Activated T-cell treated with anti-CD3 and anti-CD28 coated beads, Interleukin-2, amount 50 U/mL, for 24 hours (primary cell): ENCODE results near the gene CDKN2AIPNL.

Experiments used
- DNase-seq: peaks from one replicate; pipeline ENCODE4 v3.0.0-alpha.2; 2020
- H3K27ac Mint-ChIP-seq: 2 replicates; pipeline ENCODE4 v1.8.0; 2020; ENCODE audit warnings: mild to moderate bottlenecking, mixed read lengths
- H3K27me3 Mint-ChIP-seq: 2 replicates; pipeline ENCODE4 v1.8.0; 2020; ENCODE audit warnings: mixed read lengths
- H3K36me3 Mint-ChIP-seq: 2 replicates; pipeline ENCODE4 v1.8.0; 2020; ENCODE audit warnings: low read depth, mixed read lengths
- H3K4me1 Mint-ChIP-seq: 2 replicates; pipeline ENCODE4 v1.8.0; 2020; ENCODE audit warnings: low read depth, mixed read lengths
- H3K4me3 Mint-ChIP-seq: 2 replicates; pipeline ENCODE4 v1.8.0; 2020; ENCODE audit warnings: mild to moderate bottlenecking, moderate library complexity, mixed read lengths
- H3K9me3 Mint-ChIP-seq: 2 replicates; pipeline ENCODE4 v1.8.0; 2020; ENCODE audit warnings: mixed read lengths

The CDKN2AIPNL gene

DNA sequence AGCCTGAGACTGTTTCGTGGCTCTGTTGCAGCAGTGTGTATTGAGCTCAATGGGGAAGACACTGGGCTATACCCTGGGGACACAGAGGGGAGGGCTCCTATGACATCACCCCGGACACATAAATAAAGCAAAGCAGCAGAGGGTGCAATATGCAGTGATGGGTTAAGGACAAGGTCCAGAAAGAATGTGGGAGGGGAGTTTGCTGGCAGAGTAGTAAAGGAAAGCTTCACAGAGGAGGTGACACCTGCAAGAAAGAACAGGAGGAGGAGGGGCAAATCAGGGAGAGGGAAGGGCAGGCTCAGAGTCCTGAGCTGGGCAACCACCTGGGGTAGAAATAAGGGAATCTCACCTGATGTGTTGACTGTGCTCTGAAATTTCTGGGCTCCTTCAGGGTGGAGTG is 35.3 kb upstream of the CDKN2AIPNL start:
- no peaks in the 10 kb centered on the region for H3K36me3 Mint-ChIP-seq
- no peaks in the 10 kb centered on the region for H3K27me3 Mint-ChIP-seq
- peaks cover 4% of the 10 kb centered on the region for H3K4me1 Mint-ChIP-seq
- H3K27ac Mint-ChIP-seq = no peak overlapping the region
- no peaks in the 10 kb centered on the region for H3K9me3 Mint-ChIP-seq
- DNase-seq = no peak
- no peak overlapping the region for H3K4me3 Mint-ChIP-seq

DNA sequence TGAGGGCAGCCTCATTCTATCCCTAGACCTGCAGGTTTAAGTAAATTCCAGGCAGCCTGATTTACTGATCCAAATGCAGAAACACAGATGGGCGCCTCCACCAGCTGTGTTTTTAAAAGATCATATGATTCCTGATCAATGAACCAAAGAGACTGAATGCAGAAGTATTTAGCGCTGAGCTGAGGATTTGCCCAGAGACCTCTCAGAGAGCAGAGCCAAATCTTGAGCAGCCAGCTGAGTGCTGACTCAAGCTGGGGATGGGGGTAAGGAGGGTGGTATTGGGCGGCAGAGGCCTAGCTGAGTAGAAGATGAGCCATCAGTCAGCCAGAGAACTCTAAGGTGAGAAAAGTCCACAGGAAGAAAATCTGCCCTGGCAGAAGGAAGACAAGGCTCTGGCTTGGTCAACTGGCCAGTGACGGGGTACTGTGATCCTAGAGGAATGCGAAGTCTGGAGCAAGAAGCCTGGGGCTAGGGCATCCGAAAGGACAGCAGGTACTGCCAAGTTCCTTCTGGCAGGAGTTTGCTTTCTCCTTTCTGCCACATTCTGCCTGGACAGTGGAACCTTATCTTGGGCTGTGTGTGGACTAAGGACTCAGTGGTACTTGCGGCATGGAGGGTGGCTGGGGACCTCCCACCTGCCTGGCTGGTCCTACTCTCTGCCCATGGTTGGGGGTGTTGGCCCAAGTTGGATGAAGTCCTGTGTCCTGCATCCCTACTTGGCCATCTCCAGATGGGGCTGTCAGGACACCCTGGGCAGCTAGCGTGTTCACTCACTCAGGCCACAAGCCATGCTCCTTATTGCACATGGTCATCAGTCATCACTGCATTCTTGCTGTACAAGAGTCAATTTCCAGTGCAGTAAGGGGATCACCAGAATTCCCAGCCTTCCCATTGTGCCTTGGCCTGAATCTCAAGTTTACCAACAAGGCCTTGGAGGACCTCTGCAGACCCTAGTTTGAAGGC is 34.5 kb upstream of the CDKN2AIPNL start:
- Mint-ChIP-seq H3K9me3 (no peaks in the 10 kb centered on the region), H3K27ac (no peak overlapping the region), H3K4me1 (peaks cover 4% of the 10 kb centered on the region), H3K4me3 (no peak overlapping the region), H3K36me3 (no peaks in the 10 kb centered on the region), H3K27me3 (no peaks in the 10 kb centered on the region)
- DNase-seq = no peak

DNA sequence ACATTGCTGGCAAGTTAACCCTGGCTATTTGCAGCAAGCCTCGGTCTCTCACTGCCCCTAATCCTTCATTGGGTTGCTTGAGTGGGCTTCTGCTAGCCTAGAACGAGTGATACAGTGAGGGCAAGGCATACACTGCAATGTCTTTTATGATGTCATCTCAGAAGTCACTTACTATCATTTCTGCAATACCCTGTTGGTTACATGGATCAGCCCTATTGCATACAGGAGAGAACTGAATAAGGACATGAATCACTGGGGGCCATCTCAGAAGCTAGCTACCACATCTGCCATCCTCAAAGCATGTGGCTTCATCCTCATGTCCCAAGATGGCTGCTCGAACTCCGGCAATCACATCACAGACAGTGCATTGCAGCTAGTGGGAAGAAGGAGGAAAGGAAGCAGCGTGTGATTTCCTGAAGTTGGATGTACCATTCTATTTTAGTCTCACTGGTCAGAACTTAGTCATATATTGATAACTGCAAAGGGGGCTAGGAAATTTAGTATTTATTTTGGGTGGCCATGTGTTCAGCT is 33.3 kb upstream of the CDKN2AIPNL start:
- no peak for DNase-seq
- Mint-ChIP-seq H3K36me3 (no peaks in the 10 kb centered on the region), H3K4me3 (no peak overlapping the region), H3K27ac (no peak overlapping the region), H3K4me1 (peaks cover 4% of the 10 kb centered on the region), H3K27me3 (no peaks in the 10 kb centered on the region), H3K9me3 (no peaks in the 10 kb centered on the region)

DNA sequence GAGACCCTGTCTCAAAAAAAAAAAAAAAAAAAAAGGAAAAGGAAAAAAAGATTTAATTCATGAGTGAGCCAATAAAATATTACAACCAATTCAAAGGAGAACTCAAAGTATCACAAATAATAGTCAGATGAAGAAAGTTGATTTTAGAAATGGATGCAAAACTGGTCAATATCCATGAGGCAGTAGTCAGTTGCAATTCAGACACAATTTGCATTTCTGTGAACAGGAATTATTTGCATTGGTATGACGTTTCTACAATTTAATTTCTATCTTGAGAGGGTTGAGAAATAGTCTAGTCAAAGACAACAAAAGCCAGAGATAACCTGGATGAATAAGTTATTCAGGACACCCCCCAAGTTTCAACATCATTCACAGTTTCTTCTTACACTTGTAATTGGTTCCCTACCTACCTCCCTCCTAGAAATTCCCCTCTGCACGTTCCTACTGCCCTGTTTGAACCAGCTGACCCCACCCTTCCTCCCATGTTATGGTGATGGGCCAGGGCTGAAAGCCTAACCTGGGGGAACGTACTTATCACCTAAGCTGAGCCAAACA is 28.6 kb upstream of the CDKN2AIPNL start:
- Mint-ChIP-seq H3K4me1 (peaks cover 24% of the 10 kb centered on the region), H3K27ac (no peak overlapping the region), H3K4me3 (no peak overlapping the region), H3K27me3 (no peaks in the 10 kb centered on the region), H3K36me3 (no peaks in the 10 kb centered on the region), H3K9me3 (no peaks in the 10 kb centered on the region)
- DNase-seq = no peak

DNA sequence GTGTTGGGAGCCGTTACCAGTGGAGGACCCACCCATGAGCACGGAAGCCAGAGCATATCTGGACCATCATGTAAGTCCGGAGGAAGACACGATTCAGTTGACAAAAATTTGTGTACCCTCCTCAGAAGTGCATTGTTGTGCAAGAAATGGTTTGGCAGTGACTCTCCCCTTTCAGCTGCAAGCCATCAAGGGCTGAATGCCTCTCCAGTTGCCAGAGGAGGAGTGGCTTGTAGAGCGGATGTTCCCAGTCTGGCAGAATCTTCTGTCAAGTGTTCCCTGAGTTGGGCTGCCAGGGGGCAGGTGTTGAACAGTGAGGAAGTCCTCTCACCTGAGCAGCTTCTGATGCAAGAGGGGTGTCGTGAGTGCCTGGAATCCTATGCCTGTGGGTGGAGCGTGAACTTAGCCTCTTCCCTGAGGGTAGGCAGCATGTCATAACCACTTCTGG is 27.6 kb upstream of the CDKN2AIPNL start:
- H3K27ac Mint-ChIP-seq = no peak overlapping the region
- no peak overlapping the region for H3K4me3 Mint-ChIP-seq
- no peaks in the 10 kb centered on the region for H3K9me3 Mint-ChIP-seq
- no peaks in the 10 kb centered on the region for H3K27me3 Mint-ChIP-seq
- H3K36me3 Mint-ChIP-seq = no peaks in the 10 kb centered on the region
- no peak for DNase-seq
- peaks cover 21% of the 10 kb centered on the region for H3K4me1 Mint-ChIP-seq

DNA sequence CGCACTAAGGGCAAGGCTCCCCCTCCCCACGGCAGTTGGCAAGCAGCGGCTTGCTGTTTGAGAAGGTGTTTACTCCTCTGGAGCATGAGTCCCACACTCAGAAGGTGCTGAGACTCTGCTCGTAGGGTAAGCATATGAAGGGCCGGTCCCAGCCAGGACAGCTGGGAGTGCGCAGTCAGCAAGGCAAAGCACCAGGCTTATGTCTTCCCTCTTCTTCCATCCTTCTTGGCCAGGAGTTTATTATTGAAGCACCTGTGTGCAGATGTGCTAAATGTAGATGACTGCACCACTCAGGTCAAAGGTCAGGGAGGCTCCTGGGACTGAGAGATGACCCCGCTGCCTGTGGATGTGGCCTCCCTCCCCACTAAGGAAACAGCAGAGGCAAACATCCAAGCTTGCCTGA is 27.0 kb upstream of the CDKN2AIPNL start:
- DNase-seq = no peak
- Mint-ChIP-seq H3K9me3 (no peaks in the 10 kb centered on the region), H3K4me1 (peaks cover 21% of the 10 kb centered on the region), H3K4me3 (no peak overlapping the region), H3K27ac (no peak overlapping the region), H3K27me3 (no peaks in the 10 kb centered on the region), H3K36me3 (no peaks in the 10 kb centered on the region)

DNA sequence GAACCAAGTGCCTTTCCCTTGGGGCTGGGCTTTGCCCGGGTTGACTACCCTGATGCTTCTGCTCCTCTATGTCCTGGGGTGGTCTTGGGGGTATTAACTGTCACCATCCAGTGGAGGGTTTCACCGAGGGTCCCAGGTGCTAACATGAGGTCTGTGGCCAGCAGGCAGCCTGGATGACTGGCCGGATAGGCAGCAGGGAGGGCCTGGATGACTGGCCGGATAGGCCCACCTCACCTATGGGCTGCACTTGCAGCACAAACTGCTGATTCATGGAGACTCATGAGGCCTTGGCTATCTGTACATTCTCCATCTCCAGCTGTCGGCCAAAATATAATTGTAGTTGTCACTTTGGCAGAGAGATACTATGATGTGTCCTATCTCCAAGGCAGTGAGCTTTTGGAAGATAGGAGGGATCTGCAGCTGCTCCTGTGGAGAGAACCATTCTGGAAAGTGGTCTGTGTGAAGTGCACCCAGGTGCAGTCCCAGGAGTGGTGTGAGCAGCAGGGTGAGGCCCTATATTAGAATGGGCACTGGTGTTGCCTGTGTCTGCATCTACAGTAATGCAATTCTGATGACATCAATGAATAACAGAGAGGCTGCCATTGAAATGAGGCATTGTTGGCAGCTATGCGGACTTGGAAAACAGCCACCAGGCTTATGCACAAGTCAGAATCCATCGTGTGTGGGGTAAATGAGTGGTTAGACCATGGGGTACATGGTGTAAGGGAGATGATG is 26.3 kb upstream of the CDKN2AIPNL start:
- peaks cover 22% of the 10 kb centered on the region for H3K4me1 Mint-ChIP-seq
- no peaks in the 10 kb centered on the region for H3K27me3 Mint-ChIP-seq
- H3K36me3 Mint-ChIP-seq = no peaks in the 10 kb centered on the region
- no peak overlapping the region for H3K4me3 Mint-ChIP-seq
- no peaks in the 10 kb centered on the region for H3K9me3 Mint-ChIP-seq
- no peak for DNase-seq
- no peak overlapping the region for H3K27ac Mint-ChIP-seq

DNA sequence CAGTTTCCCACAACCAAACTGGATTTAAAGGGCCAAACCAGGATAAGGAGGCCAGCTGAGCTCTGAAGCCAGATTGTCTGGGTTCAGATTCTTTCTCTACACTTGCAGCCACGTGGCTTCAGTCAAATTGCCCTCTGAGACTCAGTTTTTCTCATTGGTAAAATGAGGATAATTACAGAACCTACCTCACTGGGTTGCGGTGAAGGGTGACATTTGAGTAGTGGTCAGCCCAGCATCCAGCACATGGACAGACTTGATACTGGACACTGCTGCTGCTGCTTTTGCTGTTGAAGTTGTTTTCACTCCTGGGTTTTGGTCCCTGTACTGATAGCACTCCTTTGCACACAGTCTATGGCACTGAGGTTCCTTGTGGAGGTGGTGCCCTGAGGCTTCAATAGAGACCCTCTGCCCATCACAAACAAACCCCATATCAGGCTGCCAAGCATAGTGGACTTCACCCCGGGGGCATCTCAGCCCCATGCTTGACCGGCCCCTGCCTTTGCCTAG is 25.7 kb upstream of the CDKN2AIPNL start:
- peaks cover 28% of the 10 kb centered on the region for H3K4me1 Mint-ChIP-seq
- no peak overlapping the region for H3K4me3 Mint-ChIP-seq
- no peaks in the 10 kb centered on the region for H3K27me3 Mint-ChIP-seq
- H3K36me3 Mint-ChIP-seq = no peaks in the 10 kb centered on the region
- no peaks in the 10 kb centered on the region for H3K9me3 Mint-ChIP-seq
- DNase-seq = no peak
- peak overlapping the region; percentile 82 for H3K27ac Mint-ChIP-seq

DNA sequence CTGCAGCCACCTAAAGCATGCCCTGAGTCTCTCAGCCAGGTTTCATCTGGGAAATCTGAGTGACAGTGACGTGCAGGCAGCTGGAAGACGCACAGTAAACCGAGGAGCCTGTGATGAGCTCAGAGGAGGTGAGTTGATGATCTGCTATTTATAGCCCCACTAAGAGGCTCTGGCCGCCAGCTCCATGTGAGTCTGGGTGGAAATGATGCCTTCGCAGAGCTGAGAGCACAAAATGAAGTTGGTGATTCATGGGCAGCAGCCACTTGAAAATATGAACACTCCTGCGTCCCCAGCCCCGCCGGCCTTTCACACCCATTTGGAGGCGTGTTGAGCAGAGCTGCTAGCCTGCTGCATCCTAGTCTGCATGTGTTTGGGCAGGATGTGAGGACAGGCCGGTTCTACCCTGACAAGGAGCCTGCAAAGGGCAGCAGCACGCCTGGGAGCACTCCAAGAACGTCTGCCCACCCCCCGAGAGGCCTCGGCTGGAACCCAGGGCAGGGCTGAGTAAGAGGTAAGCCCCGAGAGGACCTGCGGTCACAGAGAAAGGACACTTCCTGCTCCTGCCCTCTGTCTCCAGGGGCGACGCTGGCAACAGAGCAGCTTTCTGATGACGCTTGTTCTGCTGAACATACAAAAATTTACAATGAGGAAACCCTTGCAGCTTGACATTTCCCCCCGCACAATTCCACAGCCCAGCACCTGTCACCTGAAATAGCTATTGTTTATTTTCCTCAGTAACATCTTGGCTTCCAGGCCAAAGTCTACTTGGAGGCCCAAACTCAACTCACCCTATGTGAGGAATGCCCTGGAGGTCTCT is 25.1 kb upstream of the CDKN2AIPNL start:
- Mint-ChIP-seq H3K4me1 (peaks cover 33% of the 10 kb centered on the region), H3K4me3 (peak overlapping the region; percentile 37), H3K27ac (peak overlapping the region; percentile 82), H3K27me3 (no peaks in the 10 kb centered on the region), H3K9me3 (no peaks in the 10 kb centered on the region), H3K36me3 (no peaks in the 10 kb centered on the region)
- DNase-seq = peak; percentile 62

DNA sequence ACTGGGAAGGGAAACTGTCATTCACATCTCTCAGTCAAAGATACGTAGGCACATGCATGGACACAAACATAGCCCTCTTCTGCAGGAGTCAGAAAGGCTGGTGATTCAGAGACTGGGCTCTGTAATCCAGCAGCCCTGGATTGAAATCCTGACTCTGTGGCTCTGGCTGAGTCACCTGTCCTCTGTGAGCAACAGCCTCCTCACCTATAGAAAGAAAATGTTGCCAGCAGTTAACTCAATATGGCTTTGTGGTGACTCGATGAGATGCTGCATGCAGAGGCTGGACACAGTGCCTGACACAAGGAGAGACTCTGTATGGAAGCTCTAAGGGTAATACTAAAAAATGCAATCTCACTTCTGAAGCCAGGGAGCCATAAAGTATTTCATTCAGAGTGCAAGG is 23.9 kb upstream of the CDKN2AIPNL start:
- Mint-ChIP-seq H3K4me3 (no peak overlapping the region), H3K4me1 (peaks cover 33% of the 10 kb centered on the region), H3K27ac (peak overlapping the region; percentile 11), H3K27me3 (no peaks in the 10 kb centered on the region), H3K36me3 (no peaks in the 10 kb centered on the region), H3K9me3 (no peaks in the 10 kb centered on the region)
- DNase-seq = no peak

DNA sequence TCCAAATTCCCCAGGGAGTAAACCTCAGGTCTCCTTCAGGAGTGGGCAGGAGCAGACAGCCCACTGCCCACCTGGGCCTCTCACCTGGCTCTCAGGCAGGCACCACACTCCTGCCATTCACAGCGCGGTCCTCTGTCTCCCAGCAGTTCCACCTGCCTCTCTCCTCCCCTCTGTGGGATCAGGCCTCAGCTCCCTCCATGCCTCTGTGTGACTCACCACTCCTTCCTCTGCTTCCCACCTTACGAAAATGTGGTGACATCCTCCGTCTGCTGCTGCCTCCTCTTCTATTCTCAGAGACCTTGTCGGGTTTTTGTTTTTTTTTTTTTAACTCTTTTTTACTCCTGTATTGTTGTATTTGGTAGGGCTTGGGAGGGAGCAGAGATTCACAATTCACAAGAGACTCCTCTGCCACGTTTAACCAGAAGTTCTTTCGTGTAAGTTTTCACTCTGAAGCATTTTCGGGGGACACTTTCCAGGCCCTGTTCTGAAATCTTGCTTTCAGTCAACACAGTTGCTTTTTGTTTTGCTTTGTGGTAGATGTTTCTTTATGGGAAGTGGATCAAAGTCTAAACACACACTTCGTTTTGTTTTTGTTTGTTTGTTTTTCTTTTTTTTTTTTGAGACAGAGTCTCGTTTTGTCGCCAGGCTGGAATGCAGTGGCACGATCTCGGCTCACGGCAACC is 21.1 kb upstream of the CDKN2AIPNL start:
- Mint-ChIP-seq H3K27ac (peak overlapping the region; percentile 72), H3K27me3 (no peaks in the 10 kb centered on the region), H3K9me3 (no peaks in the 10 kb centered on the region), H3K36me3 (no peaks in the 10 kb centered on the region), H3K4me3 (peak overlapping the region; percentile 4), H3K4me1 (peaks cover 33% of the 10 kb centered on the region)
- no peak for DNase-seq

DNA sequence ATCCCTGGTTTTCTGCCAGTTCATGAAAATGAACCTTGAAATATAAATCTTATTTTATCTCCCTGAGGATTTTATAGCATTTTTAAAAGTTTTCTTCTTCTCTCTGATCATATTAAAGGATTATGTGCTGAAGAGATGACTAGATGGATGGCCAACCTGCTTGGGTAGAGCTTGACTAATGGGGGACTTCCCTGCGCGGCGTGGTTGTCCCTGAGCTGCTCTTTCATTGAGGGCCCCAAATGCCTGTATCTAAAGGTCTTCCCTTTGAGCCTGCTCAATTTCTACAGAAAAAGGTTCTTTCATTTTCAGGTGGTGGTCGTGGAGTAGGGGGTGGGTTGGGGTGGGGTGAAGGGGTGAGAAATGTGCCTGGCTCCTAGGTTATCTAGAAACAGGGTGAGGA is 20.5 kb upstream of the CDKN2AIPNL start:
- H3K4me3 Mint-ChIP-seq = no peak overlapping the region
- H3K36me3 Mint-ChIP-seq = no peaks in the 10 kb centered on the region
- no peaks in the 10 kb centered on the region for H3K9me3 Mint-ChIP-seq
- no peaks in the 10 kb centered on the region for H3K27me3 Mint-ChIP-seq
- H3K27ac Mint-ChIP-seq = peak overlapping the region; percentile 35
- H3K4me1 Mint-ChIP-seq = peaks cover 29% of the 10 kb centered on the region
- no peak for DNase-seq

DNA sequence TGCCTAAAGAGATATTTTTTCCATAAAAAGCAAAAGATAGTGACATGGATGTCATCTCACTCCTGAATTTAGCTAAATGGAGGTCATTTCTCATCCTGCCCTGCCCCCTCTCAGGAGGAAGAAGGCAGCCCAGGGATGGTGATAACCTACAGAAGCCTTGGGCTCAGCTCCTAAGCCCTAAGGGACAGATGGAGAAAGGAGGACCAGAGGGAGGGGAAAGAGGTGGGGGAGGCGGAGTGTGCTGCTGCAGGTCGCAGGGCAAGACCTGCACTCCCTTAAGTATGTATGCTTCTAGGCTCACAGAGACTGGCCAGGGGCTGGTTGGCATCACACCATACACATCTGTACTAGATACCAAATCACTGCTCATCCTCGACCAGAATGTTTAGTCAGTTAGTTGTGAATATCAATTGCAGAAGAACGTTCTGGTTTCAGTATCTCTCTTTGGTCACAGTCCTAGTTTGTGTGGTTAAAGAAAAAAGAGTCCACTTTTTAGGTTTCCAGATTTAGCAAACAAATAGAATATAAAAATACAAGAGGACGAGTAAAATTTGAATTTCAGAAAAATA is 18.4 kb upstream of the CDKN2AIPNL start:
- Mint-ChIP-seq H3K36me3 (no peaks in the 10 kb centered on the region), H3K4me3 (no peak overlapping the region), H3K27ac (no peak overlapping the region), H3K27me3 (no peaks in the 10 kb centered on the region), H3K9me3 (no peaks in the 10 kb centered on the region), H3K4me1 (peaks cover 13% of the 10 kb centered on the region)
- DNase-seq = no peak
